B cell (primary cell): ENCODE measurements around the gene FLT3LG. TPM values are rescaled to one million over a fixed set of nuclear protein-coding genes. Genes with fewer than 3 reads are reported as not detected.
A peak's percentile ranks its signal among the peaks of the same experiment; 100 is the strongest.

Source experiments
- ATAC-seq: fragments of 200-7000 bp; cut with Tn5 transposase; one replicate; pipeline ENCODE4 v1.10.0; 2021; ENCODE audit warnings: low read depth, mild to moderate bottlenecking, moderate number of reproducible peaks, moderate library complexity
- CTCF ChIA-PET: fragments of 350-600 bp; sonication (Branson Sonifier 250); formaldehyde crosslinking; loops from one replicate; lab custom pipeline; 2021; ENCODE audit warnings: antibody characterized with exemption, inconsistent platforms; lab: Charles Lee
- POLR2A ChIA-PET: fragments of 350-600 bp; sonication (Branson Sonifier 250); formaldehyde crosslinking; loops from one replicate; lab custom pipeline; 2021; ENCODE audit warnings: antibody characterized with exemption; lab: Charles Lee
- DNase-seq: peaks from one replicate; pipeline ENCODE4 v3.0.0; 2013
- H2AFZ ChIP-seq: 2 replicates; pipeline ENCODE4 v1.6.1; 2012; ENCODE audit warnings: mild to moderate bottlenecking, low read depth, low read length; ENCODE audit not compliant: insufficient read depth, poor library complexity, severe bottlenecking
- H3K27ac ChIP-seq, 2 donors: 1 replicate in 1 of 2; 2 replicates in 1 of 2; pipeline ENCODE4 v1.5.1; 2012 to 2013; ENCODE audit warnings: low read length in 2 of 2, mild to moderate bottlenecking in 2 of 2, moderate library complexity in 1 of 2
- H3K27me3 ChIP-seq, 4 experiments: fragments of 200-600 bp in 1 of 4; sonication (generic) in 1 of 4; replicated peaks in 1 of 4; 1 replicate in 2 of 4; 2 replicates in 2 of 4; pipeline versions ENCODE4 v1.6.1 to v1.7.0; 2013 to 2016; ENCODE audit warnings: low read length in 3 of 4, mild to moderate bottlenecking in 2 of 4, mixed read lengths in 1 of 4, moderate library complexity in 1 of 4; ENCODE audit not compliant: insufficient read depth in 4 of 4, control insufficient read depth in 3 of 4; ENCODE audit errors: control extremely low read depth in 1 of 4
- H3K36me3 ChIP-seq, 2 experiments: replicated peaks in 1 of 2; 1 replicate in 1 of 2; 2 replicates in 1 of 2; pipeline versions ENCODE4 v1.6.1 to v1.7.1; 2013; ENCODE audit warnings: low read length in 1 of 2; ENCODE audit not compliant: insufficient read depth in 2 of 2, control insufficient read depth in 1 of 2; ENCODE audit errors: control extremely low read depth in 1 of 2, extremely low read depth in 1 of 2
- H3K4me1 ChIP-seq, 2 donors: fragments of 200-600 bp in 1 of 2; sonication (generic) in 1 of 2; 1 replicate in 1 of 2; 2 replicates in 1 of 2; pipeline versions ENCODE4 v1.5.1 to v1.6.1; 2013 to 2017; ENCODE audit warnings: low read length in 2 of 2; ENCODE audit not compliant: control insufficient read depth in 2 of 2, insufficient read depth in 2 of 2
- H3K4me2 ChIP-seq: replicated peaks from 2 replicates; pipeline ENCODE3; 2012; ENCODE audit warnings: mild to moderate bottlenecking, low read depth, low read length; ENCODE audit not compliant: poor library complexity, severe bottlenecking
- H3K4me3 ChIP-seq, 5 experiments: fragments of 200-600 bp in 1 of 5; sonication (generic) in 1 of 5; 1 replicate in 3 of 5; 2 replicates in 2 of 5; pipeline versions ENCODE4 v1.5.1 to v1.7.0; 2011 to 2016; ENCODE audit warnings: low read length in 4 of 5, mild to moderate bottlenecking in 4 of 5, low read depth in 2 of 5, control low read depth in 1 of 5, moderate library complexity in 1 of 5; ENCODE audit not compliant: insufficient read depth in 1 of 5; ENCODE audit errors: control extremely low read depth in 1 of 5, extremely low read depth in 1 of 5
- H3K79me2 ChIP-seq: fragments of 200-600 bp; sonication (generic); one replicate; pipeline ENCODE4 v1.6.0; 2016; ENCODE audit warnings: low read length; ENCODE audit not compliant: control insufficient read depth, insufficient read depth
- H3K9ac ChIP-seq: fragments of 200-600 bp; sonication (generic); 2 replicates; pipeline ENCODE4 v1.6.1; 2017; ENCODE audit warnings: mild to moderate bottlenecking, low read length, moderate library complexity
- H3K9me3 ChIP-seq, 3 donors: one replicate each; pipeline versions ENCODE4 v1.6.1 to v1.7.1; 2013; ENCODE audit warnings: low read length in 2 of 3; ENCODE audit not compliant: control insufficient read depth in 2 of 3, insufficient read depth in 1 of 3; ENCODE audit errors: control extremely low read depth in 1 of 3
- H4K20me1 ChIP-seq: 2 replicates; pipeline ENCODE4 v1.6.0; 2012; ENCODE audit warnings: mild to moderate bottlenecking, low read length; ENCODE audit not compliant: insufficient read depth, control insufficient read depth, poor library complexity, severe bottlenecking
- H3K27ac Mint-ChIP-seq: one replicate; pipeline ENCODE4 v1.8.0; 2021; ENCODE audit warnings: mixed read lengths
- H3K27me3 Mint-ChIP-seq: one replicate; pipeline ENCODE4 v1.8.0; 2021; ENCODE audit warnings: mixed read lengths
- H3K4me1 Mint-ChIP-seq: one replicate; pipeline ENCODE4 v1.8.0; 2021; ENCODE audit warnings: mixed read lengths
- H3K4me3 Mint-ChIP-seq: one replicate; pipeline ENCODE4 v1.8.0; 2021; ENCODE audit warnings: mixed read lengths
- H3K9me3 Mint-ChIP-seq: one replicate; pipeline ENCODE4 v1.8.0; 2022; ENCODE audit warnings: mixed read lengths; ENCODE audit not compliant: insufficient read depth
- CTCF ChIP-seq: fragments of 200-600 bp; IDR thresholded peaks from one replicate; pipeline ENCODE4 v1.8.0; 2022; ENCODE audit warnings: antibody characterized with exemption, mild to moderate bottlenecking
- EZH2 ChIP-seq: IDR thresholded peaks from 2 replicates; pipeline ENCODE4 v1.6.1; 2012; ENCODE audit warnings: borderline replicate concordance, low read depth, mild to moderate bottlenecking, moderate library complexity, low read length; ENCODE audit not compliant: insufficient read depth, poor library complexity, severe bottlenecking
- WGBS: methylation state at CpG from one replicate; pipeline ENCODE4 v1.1.5; 2013; ENCODE audit warnings: missing lambda C conversion rate; ENCODE audit not compliant: insufficient coverage; 5-methylcytosine and 5-hydroxymethylcytosine counted together
- intact Hi-C: fragments of 100-400 bp; cut with micrococcal nuclease; formaldehyde crosslinking; loops from one replicate; pipeline ENCODE4 v1.10.0; 2022
- polyA plus RNA-seq: library from polyadenylated mRNA; depleted of rRNA; stranded (reverse); fragments of >200 nt; gene quantifications from 2 replicates; pipeline ENCODE4 v1.2.3, GENCODE V29; 2012
- total RNA-seq, 2 donors: library from RNA; stranded (reverse); fragments of 120-200 nt in 1 of 2; gene quantifications; 1 replicate in 1 of 2; 2 replicates in 1 of 2; pipeline versions ENCODE4 v1.2.3 to v1.2.4, GENCODE V29; 2013 to 2022

Gene FLT3LG
- total and polyA plus RNA-seq, 2 donors (not counting 1 experiment from before 2014, with no cell fraction given): 31.0 to 49.8 TPM

GRCh38 chr19:49453013-49453756, 20.8 kb upstream of the FLT3LG start, which contains the start of gene ALDH16A1:
Gene ALDH16A1, plus strand, starts transcription at chr19:49453225. Its CDS starts 107 bp downstream, at chr19:49453332.
- CTCF ChIA-PET: interaction anchor here (0.6 to 5.0 kb wide), 13 partner anchors 9 to 245 kb away, joined by 3 to 44 read pairs (median 4); partner anchors contain the start of genes FLT3LG, NOSIP and PRMT1
- TF ChIP-seq CTCF (no peak), EZH2 (no peak)
- H3K4me2 ChIP-seq: peak within 1 kb of the TSS; percentile 97
- peaks cover 74% of the 10 kb centered on the region for H3K79me2 ChIP-seq
- POLR2A ChIA-PET: interaction anchor here (0.6 to 4.0 kb wide), 15 partner anchors 9 to 313 kb away, joined by 3 to 57 read pairs (median 6); partner anchors contain the start of genes CD37, KASH5, NOSIP and PRMT1
- peaks cover 0 to 29% of the 10 kb centered on the region in 2 experiments for H3K36me3 ChIP-seq
- no peaks in the 10 kb centered on the region for H3K27me3 Mint-ChIP-seq
- peak; percentile 99 for DNase-seq
- WGBS: under 1% methylated on average over 66 of the region's 66 CpGs
- peaks cover 23 to 37% of the 10 kb centered on the region in 2 donors for H3K4me1 ChIP-seq
- peak within 1 kb of the TSS; percentile 98 for H3K9ac ChIP-seq
- H2AFZ ChIP-seq: peak within 1 kb of the TSS; percentile 68
- H3K27ac ChIP-seq: peak within 1 kb of the TSS; percentile 99
- intact Hi-C loops: loop anchor here (1.0 kb wide), 3 partner anchors 16 to 223 kb away; partner anchors contain the start of gene SCAF1
- no peaks in the 10 kb centered on the region for H3K27me3 ChIP-seq
- peaks cover 0 to 3% (median 0%) of the 10 kb centered on the region in 3 donors for H3K9me3 ChIP-seq
- H3K9me3 Mint-ChIP-seq: no peaks in the 10 kb centered on the region
- H3K27ac Mint-ChIP-seq: peak within 1 kb of the TSS; percentile 100
- H3K4me3 Mint-ChIP-seq: peak within 1 kb of the TSS; percentile 99
- ATAC-seq: peak; percentile 80
- peaks cover 48% of the 10 kb centered on the region for H3K4me1 Mint-ChIP-seq
- H4K20me1 ChIP-seq: peaks cover 16% of the 10 kb centered on the region
- H3K4me3 ChIP-seq: peak within 1 kb of the TSS; percentile 87 to 100 (median 99)
